Karpas-422 (cell line): ENCODE data around the gene XPNPEP2. TPM values are rescaled to one million over a fixed set of nuclear protein-coding genes. Genes with fewer than 3 reads are reported as not detected.

ENCODE experiments used
- DNase-seq: peaks from one replicate; pipeline ENCODE4 v3.0.0-alpha.2; 2015
- H2AFZ ChIP-seq: fragments of 200-600 bp; sonication (generic); 2 replicates; pipeline ENCODE4 v1.6.1; 2014; ENCODE audit warnings: antibody characterized with exemption, low read length, mixed read lengths
- H3K27ac ChIP-seq: fragments of 200-600 bp; sonication (generic); 2 replicates; pipeline ENCODE4 v1.5.1; 2014; ENCODE audit warnings: mild to moderate bottlenecking, low read length, moderate library complexity
- H3K27me3 ChIP-seq: fragments of 200-600 bp; sonication (generic); 2 replicates; pipeline ENCODE4 v1.6.1; 2014; ENCODE audit warnings: low read length, mixed read lengths
- H3K36me3 ChIP-seq: fragments of 200-600 bp; sonication (generic); 2 replicates; pipeline ENCODE4 v1.6.1; 2014; ENCODE audit warnings: low read length, mixed read lengths; ENCODE audit not compliant: insufficient read depth
- H3K4me1 ChIP-seq: fragments of 200-600 bp; sonication (generic); 2 replicates; pipeline ENCODE4 v1.6.1; 2014; ENCODE audit warnings: mild to moderate bottlenecking, low read length, mixed read lengths
- H3K4me2 ChIP-seq: fragments of 200-600 bp; sonication (generic); 2 replicates; pipeline ENCODE4 v1.6.1; 2014; ENCODE audit warnings: low read length, low read depth, mild to moderate bottlenecking; ENCODE audit not compliant: poor library complexity, severe bottlenecking
- H3K4me3 ChIP-seq: fragments of 200-600 bp; sonication (generic); 2 replicates; pipeline ENCODE4 v1.5.1; 2014; ENCODE audit warnings: mild to moderate bottlenecking, antibody characterized with exemption, low read length, mixed read lengths
- H3K79me2 ChIP-seq: fragments of 200-600 bp; sonication (generic); 2 replicates; pipeline ENCODE4 v1.6.1; 2014; ENCODE audit warnings: mild to moderate bottlenecking, low read length, mixed read lengths
- H3K9ac ChIP-seq: fragments of 200-600 bp; sonication (generic); 2 replicates; pipeline ENCODE4 v1.6.0; 2014; ENCODE audit warnings: low read length
- H3K9me2 ChIP-seq: fragments of 200-600 bp; sonication (generic), shearing (Covaris generic); replicated peaks from 2 replicates; pipeline ENCODE4 v1.6.0; 2014; ENCODE audit warnings: mild to moderate bottlenecking, low read length, moderate library complexity; ENCODE audit not compliant: insufficient read depth
- H3K9me3 ChIP-seq: fragments of 300-700, 200-600 bp; sonication (generic); 2 replicates; pipeline ENCODE4 v1.6.1; 2014; ENCODE audit warnings: low read length, mixed read lengths
- H4K20me1 ChIP-seq: fragments of 200-600 bp; sonication (generic); 2 replicates; pipeline ENCODE4 v1.6.1; 2014; ENCODE audit warnings: mild to moderate bottlenecking, antibody characterized with exemption, low read length, low read depth; ENCODE audit not compliant: insufficient read depth
- total RNA-seq: library from RNA; depleted of rRNA; stranded (reverse); fragments of >200 nt; shearing (Covaris generic); gene quantifications from 2 replicates; pipeline ENCODE4 v1.2.3, GENCODE V29; 2014; ENCODE audit warnings: low replicate concordance

Gene XPNPEP2
- total RNA-seq, 1 experiment from 2014 or later, result not detected

DNA sequence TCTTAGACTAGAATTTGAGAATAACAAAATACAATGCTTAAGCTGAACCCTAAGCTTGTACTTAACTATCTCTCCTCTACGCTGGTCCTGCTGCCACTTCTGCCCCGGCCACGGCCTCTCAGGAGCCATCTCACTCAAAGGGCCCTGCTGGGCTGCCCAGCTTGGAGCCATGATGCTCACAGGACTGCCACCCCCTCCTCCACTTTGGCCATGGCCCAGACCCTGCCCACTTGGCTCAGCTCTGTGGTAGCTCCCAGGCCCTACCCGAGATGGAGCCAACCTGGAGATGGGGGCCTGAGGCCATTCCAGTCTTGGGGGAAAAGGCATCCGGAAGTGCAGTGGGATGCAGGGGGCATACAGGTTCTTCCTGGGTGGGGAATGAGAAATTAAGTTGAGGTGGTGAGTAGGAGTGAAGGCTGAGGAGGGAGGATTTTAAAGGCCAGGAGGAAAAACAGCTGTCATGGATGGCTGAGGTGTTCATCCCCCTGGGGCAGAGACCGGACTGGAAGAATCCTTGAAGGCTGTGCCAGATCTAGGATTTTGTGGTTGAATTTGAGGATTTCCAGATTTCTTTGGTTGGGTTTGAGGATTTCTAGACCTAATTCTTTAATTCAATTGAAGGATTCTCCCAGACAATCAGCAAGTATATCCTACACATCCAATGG lies 41.8 kb downstream of the XPNPEP2 start:
- H3K9me3 ChIP-seq, result no peaks in the 10 kb centered on the region
- H3K79me2 ChIP-seq, result peaks cover 52% of the 10 kb centered on the region
- H3K4me1 ChIP-seq, result peaks cover 82% of the 10 kb centered on the region
- no peak overlapping the region for H2AFZ ChIP-seq
- no peaks in the 10 kb centered on the region for H3K36me3 ChIP-seq
- no peaks in the 10 kb centered on the region for H3K9me2 ChIP-seq
- peak; percentile 52 for DNase-seq
- no peaks in the 10 kb centered on the region for H4K20me1 ChIP-seq
- H3K27ac ChIP-seq, result peak overlapping the region; percentile 95
- peak overlapping the region; percentile 79 for H3K9ac ChIP-seq
- H3K4me3 ChIP-seq, result peak overlapping the region; percentile 70
- no peaks in the 10 kb centered on the region for H3K27me3 ChIP-seq
- H3K4me2 ChIP-seq, result peak overlapping the region; percentile 89

DNA sequence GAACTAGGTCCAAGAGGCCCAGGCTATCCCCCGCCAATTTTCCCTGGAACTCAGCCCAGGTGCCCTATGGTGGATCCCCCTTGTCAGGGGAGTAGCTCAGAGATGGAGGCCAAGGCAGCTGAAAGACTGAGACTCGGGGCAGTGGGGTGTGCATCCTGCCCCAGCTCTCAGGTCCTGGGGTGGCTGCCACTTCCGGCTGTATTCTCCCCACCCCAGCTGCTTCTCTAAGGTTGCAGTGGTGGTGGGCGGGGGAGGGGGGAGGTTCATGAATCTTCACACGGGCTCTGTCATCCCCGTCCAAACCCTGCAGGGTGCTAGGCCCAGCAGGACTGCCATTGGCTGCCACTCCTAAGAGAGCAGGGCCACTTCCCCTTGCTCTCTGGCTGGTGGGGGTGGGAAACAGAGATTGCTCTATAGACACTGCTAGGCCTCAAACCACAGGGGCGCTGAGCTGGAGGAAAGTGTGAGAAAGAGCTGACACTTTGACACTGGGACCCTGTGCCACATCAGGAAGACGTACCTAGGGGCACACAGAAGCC lies 42.4 kb downstream of the XPNPEP2 start:
- no peaks in the 10 kb centered on the region for H3K27me3 ChIP-seq
- no peaks in the 10 kb centered on the region for H3K9me3 ChIP-seq
- H3K9me2 ChIP-seq, result no peaks in the 10 kb centered on the region
- DNase-seq, result peak; percentile 90
- H3K4me1 ChIP-seq, result peaks cover 89% of the 10 kb centered on the region
- H3K4me3 ChIP-seq, result peak overlapping the region; percentile 70
- H3K4me2 ChIP-seq, result peak overlapping the region; percentile 89
- no peaks in the 10 kb centered on the region for H4K20me1 ChIP-seq
- H3K9ac ChIP-seq, result peak overlapping the region; percentile 79
- H3K27ac ChIP-seq, result peak overlapping the region; percentile 95
- no peaks in the 10 kb centered on the region for H3K36me3 ChIP-seq
- H3K79me2 ChIP-seq, result peaks cover 58% of the 10 kb centered on the region
- no peak overlapping the region for H2AFZ ChIP-seq

DNA sequence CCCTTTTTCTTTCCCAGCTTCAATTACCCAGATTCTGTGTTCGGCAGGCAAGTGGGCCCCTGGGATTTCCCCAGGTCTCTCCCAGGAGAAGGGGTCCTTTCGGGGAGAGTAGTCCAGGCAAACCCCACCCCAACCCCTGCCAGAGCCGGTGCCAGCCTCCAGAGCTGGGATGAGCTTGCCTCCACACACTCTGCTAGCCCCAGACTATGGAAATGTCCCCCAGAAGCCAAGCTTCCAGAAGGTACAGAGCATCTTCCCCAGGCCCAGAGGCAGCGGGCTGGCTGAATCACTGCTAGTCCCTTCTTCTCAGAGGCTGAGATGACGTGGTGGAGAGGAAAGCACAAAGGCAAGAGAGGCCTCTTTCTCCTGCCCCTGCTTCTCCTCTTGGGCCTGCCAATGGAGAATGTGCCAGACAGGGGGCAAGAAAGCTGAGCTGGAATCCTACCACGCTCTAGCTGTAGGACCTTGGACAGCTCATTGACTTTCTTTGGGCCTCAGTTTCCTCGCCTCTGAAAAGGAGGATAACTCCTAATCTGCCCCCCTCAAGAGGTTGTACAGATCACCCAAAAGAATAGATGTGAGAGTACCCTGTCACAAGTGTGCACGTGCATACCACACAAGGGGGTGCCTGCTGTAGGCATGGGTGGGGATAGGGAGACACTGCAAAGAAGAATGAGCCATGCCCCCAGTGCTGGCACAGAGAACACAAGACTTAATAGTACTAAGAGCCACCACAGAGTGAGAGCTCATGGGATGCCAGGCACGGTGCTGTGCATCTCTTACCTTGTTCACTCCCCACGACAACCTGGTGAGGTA lies 43.1 kb downstream of the XPNPEP2 start:
- no peak for DNase-seq
- H3K9me3 ChIP-seq, result no peaks in the 10 kb centered on the region
- peaks cover 86% of the 10 kb centered on the region for H3K4me1 ChIP-seq
- peak overlapping the region; percentile 57 for H3K4me2 ChIP-seq
- H3K27me3 ChIP-seq, result no peaks in the 10 kb centered on the region
- peak overlapping the region; percentile 83 for H3K27ac ChIP-seq
- H3K79me2 ChIP-seq, result peaks cover 59% of the 10 kb centered on the region
- H3K9ac ChIP-seq, result peak overlapping the region; percentile 70
- H2AFZ ChIP-seq, result no peak overlapping the region
- no peaks in the 10 kb centered on the region for H3K36me3 ChIP-seq
- H3K4me3 ChIP-seq, result peak overlapping the region; percentile 57; the same call in 1 of the 2 replicates
- no peaks in the 10 kb centered on the region for H4K20me1 ChIP-seq
- H3K9me2 ChIP-seq, result no peaks in the 10 kb centered on the region

DNA sequence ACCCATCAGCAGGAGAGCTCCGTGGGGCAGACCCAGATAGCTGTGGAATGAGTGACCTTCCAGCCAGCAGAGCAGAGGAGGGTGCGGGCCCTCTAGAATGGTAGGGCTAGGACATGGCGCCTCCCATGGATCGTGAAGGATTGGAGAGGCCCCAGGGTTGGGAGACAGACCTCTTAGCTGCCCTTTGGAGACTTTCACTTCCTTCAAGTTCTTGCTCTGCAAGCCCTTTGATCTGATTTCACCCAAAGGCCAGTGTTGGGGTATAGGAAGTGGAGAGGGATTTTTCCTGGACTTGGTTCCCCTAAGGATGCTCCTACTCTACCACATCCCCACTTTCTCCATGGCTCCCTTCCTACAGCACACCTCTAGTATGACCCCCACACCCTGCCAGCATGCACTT lies 43.9 kb downstream of the XPNPEP2 start:
- H3K4me1 ChIP-seq, result peaks cover 78% of the 10 kb centered on the region
- no peaks in the 10 kb centered on the region for H3K9me3 ChIP-seq
- no peak for DNase-seq
- H3K4me3 ChIP-seq, result peak overlapping the region; percentile 57; the same call in 1 of the 2 replicates
- no peak overlapping the region for H2AFZ ChIP-seq
- H3K27ac ChIP-seq, result peak overlapping the region; percentile 83; the same call in 1 of the 2 replicates
- H3K79me2 ChIP-seq, result peaks cover 64% of the 10 kb centered on the region
- peak overlapping the region; percentile 70; the same call in 1 of the 2 replicates for H3K9ac ChIP-seq
- peaks cover 4% of the 10 kb centered on the region; the same call in 1 of the 2 replicates for H4K20me1 ChIP-seq
- peak overlapping the region; percentile 57 for H3K4me2 ChIP-seq
- H3K36me3 ChIP-seq, result no peaks in the 10 kb centered on the region; the same call in 1 of the 2 replicates
- no peaks in the 10 kb centered on the region for H3K27me3 ChIP-seq
- no peaks in the 10 kb centered on the region for H3K9me2 ChIP-seq

DNA sequence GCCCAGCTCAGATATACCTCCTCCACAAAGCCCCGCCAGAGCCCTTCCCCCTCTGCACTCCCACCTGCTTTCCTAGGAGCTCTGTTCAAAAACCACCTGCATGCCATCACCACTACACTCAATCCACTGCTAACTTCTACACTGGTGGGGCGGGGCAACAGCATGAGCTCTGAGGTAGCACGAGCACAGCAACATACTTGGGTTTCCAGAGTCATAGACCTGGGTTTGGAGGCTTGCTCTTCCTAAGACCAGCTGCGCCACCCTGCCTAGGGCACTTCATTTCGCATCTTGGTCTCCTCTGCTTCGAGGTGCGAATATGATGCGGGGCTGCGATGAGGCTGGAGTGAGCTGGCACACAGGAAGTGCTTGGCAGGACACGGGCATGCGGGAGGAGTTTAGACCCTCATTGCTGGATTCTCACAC lies 44.5 kb downstream of the XPNPEP2 start:
- DNase-seq, result no peak
- H3K9me2 ChIP-seq, result no peaks in the 10 kb centered on the region
- no peak overlapping the region for H3K27ac ChIP-seq
- H3K4me3 ChIP-seq, result no peak overlapping the region
- H3K36me3 ChIP-seq, result no peaks in the 10 kb centered on the region; the same call in 1 of the 2 replicates
- peak overlapping the region; percentile 15 for H3K4me2 ChIP-seq
- H3K79me2 ChIP-seq, result peaks cover 64% of the 10 kb centered on the region
- H3K9ac ChIP-seq, result no peak overlapping the region
- peaks cover 72% of the 10 kb centered on the region for H3K4me1 ChIP-seq
- no peak overlapping the region for H2AFZ ChIP-seq
- H3K9me3 ChIP-seq, result no peaks in the 10 kb centered on the region
- no peaks in the 10 kb centered on the region for H3K27me3 ChIP-seq
- H4K20me1 ChIP-seq, result peaks cover 4% of the 10 kb centered on the region; the same call in 1 of the 2 replicates

DNA sequence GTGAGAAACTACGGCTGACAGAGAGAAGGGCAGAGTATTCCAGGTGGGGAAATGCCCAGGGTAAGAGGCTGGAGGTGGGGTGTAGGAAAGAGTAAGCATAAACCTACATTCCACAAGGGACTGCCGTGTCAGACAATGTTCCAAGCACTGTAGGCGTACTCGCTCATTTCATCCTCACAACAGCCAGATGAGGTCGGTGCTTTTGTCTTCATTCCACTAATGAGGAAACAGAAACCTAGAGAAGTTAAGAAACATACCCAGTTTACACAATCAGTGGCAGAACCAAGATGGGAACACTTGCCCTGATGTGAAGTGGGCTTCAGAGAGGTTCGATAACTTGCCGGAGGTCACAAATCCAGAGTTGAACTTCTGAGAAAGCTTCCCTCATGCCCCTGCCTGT lies 45.6 kb downstream of the XPNPEP2 start:
- H3K79me2 ChIP-seq, result peaks cover 64% of the 10 kb centered on the region
- H3K4me2 ChIP-seq, result no peak overlapping the region

DNA sequence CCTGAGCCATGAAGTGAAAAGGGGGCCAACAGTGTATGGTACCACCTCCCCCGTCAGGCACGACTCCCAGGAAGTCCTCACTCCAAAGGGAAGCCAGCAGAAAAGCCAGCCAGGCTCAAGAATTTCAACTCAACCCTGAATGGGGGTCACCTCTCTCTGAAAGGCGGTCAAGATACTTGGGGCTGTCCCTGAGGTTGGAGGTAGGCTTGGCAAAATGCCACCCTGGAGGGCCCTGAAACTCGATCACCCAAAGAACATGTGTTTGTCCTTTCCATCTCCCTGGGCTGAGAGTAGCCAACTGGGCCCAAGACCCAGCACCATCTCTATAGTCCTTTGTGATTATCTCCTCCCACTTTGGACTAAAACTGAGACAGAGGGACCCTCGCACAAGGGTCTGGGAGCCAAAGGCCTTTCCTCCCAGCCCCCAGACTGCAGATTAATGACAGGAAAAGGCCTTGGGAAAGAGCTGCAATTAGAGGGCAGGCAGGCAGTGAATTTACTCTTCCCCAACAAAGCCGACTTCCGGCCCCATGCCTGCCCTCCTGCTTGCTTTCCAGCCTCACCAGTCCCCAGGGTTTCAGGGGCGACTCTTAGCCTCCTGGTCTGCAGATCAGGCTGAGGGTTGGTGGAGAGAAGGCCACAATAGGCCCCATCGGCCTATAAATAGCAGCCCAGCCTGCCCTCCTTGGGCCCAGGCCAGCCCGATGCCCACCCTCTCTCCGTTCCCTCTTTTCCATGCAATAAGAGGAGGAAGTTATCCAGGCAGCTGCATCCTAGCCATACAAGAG lies 46.6 kb downstream of the XPNPEP2 start:
- Histone ChIP-seq H3K4me1 (peaks cover 58% of the 10 kb centered on the region), H3K9me2 (no peaks in the 10 kb centered on the region), H3K9me3 (no peaks in the 10 kb centered on the region), H3K4me2 (peak overlapping the region; percentile 17), H4K20me1 (peaks cover 4% of the 10 kb centered on the region; the same call in 1 of the 2 replicates), H3K4me3 (no peak overlapping the region), H2AFZ (no peak overlapping the region), H3K27me3 (no peaks in the 10 kb centered on the region), H3K79me2 (peaks cover 58% of the 10 kb centered on the region), H3K27ac (peak overlapping the region; percentile 10; the same call in 1 of the 2 replicates), H3K9ac (no peak overlapping the region), H3K36me3 (no peaks in the 10 kb centered on the region; the same call in 1 of the 2 replicates)
- no peak for DNase-seq

More for the DNA sequence above, 45.6 kb downstream of the XPNPEP2 start:
- H3K36me3 ChIP-seq, result no peaks in the 10 kb centered on the region; the same call in 1 of the 2 replicates
- DNase-seq, result no peak
- H3K9ac ChIP-seq, result no peak overlapping the region
- no peaks in the 10 kb centered on the region for H3K9me2 ChIP-seq
- peaks cover 61% of the 10 kb centered on the region for H3K4me1 ChIP-seq
- H3K27ac ChIP-seq, result no peak overlapping the region
- H3K4me3 ChIP-seq, result no peak overlapping the region
- peaks cover 4% of the 10 kb centered on the region; the same call in 1 of the 2 replicates for H4K20me1 ChIP-seq
- no peak overlapping the region for H2AFZ ChIP-seq
- H3K27me3 ChIP-seq, result no peaks in the 10 kb centered on the region
- no peaks in the 10 kb centered on the region for H3K9me3 ChIP-seq
